IPS DF 4.7 (cell line): ENCODE measurements around the gene SIDT2.
"Not testable (repeated sequence)": the region's sequence is repeated elsewhere in the genome, so short reads cannot be mapped to it uniquely, and the experiment has no call there.

Experiments
- DNase-seq: peaks from one replicate; pipeline ENCODE4 v3.0.0-alpha.2; 2013; ENCODE audit warnings: low spot score; ENCODE audit errors: extremely low read depth

The SIDT2 gene

DNA sequence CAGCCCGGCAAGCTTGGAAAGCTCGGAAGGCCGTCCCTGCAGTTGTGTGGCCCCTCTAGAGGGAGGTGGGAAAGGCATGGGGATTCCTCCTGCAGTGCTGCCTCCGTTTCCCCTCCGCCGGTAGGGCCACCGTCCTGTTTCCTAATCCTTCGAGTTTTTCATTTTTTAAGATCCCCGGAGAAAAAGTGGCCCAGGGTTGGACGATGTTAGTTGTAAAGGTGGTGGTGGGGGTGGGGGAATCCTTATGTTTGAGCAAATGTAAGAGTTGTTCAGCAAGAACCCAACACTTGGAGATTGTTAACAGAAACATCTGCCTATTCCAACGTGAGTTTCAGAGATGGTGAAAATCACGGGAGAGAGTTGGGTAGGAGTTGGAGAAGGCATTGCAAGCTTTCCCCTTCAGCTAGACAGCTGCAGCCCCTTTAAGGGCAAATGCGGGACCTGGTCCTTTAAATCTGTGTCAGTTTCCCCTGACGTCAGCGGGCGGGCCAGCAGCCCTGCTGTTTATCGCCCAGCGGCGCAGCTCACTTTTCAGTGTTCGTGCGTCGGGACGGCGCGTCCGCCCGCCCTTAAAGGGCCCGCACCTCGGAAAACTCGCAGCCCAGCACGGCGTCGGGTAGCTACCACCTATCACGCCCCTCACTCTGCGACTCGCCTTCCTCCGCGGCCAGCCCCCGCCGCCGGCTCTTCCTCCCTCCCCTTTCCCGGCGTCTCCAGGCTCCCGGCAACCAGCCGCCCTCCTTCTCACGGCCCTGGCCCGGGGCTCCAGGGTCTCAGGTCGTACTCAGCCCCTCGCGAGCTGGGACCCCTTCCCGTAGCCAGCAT, at the start of gene SIDT2:
Gene SIDT2 (plus strand): TSS at position 534 of the 825 bp plus-strand sequence. CDS start 521 bp downstream, outside the sequence.
- DNase-seq, result peak; percentile 92

DNA sequence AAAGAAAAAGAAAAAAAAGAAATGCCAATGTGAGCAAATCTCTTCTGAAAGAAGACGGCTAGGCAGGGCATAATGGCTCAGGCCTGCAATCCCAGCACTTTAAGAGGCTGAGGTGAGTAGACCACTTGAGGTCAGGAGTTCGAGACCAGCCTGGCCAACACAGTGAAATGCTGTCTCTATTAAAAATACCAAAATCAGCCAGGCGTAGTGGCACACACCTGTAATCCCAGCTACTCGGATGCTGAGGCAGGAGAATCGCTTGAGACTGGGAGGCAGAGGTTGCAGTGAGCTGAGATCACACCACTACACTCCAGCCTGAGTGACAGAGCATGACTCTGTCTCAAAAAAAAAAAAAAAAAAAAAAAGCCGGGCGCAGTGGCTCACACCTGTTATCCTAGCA, 48.1 kb upstream of the SIDT2 start:
- not testable (repeated sequence) for DNase-seq

DNA sequence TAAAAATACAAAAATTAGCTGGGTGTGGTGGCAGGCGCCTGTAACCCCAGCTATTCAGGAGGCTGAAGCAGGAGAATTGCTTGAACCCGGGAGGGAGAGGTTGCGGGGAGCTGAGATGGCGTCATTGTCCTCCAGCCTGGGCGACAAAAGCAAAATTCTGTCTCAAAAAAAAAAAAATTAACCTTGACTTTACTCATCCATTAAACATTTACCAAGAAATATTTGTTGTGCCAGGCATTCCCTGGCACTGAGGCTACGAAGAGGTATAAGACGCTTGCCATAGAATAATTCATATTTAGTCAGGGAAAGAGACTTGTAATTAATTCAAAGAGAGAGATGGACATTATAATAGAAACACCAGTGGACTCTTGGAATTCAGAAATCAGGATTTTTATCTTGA, 47.7 kb upstream of the SIDT2 start:
- DNase-seq, result no peak

DNA sequence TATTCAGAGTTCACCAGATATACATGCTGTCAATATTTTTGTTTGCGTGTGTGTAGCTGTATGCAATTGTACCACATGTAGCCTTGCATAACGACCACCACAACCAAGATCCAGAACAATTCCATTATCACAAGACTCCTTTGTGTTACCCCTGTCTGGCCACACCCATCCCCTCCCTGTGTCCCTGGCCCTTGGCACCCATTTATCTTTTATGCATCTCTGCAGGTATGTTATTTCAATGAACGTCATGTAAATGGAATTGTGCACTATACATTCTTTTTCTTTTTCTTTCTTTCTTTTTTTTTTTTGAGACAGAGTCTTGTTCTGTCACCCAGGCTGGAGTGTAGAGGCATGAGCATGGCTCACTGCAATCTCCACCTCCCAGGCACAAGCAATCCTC, 44.1 kb upstream of the SIDT2 start:
- DNase-seq, result no peak

DNA sequence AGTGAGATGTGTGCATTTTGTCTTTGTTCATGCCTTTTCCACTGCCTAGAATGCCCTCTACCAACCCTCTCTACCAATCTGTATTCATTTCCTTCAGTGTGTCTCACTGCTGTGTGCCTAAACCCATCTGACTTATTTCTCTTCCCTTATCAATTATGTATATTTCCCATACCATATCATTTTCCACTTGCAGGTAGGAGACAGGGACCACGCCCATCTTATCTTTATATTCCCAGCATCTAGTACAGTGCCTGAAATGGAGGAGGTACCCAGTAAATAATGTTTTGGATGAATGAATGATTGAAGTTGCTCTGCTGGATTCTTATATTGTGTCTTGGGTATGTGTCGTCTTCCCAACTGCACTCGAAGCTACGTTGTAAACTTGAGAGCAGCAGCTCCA, 43.6 kb upstream of the SIDT2 start:
- not testable (repeated sequence) for DNase-seq

DNA sequence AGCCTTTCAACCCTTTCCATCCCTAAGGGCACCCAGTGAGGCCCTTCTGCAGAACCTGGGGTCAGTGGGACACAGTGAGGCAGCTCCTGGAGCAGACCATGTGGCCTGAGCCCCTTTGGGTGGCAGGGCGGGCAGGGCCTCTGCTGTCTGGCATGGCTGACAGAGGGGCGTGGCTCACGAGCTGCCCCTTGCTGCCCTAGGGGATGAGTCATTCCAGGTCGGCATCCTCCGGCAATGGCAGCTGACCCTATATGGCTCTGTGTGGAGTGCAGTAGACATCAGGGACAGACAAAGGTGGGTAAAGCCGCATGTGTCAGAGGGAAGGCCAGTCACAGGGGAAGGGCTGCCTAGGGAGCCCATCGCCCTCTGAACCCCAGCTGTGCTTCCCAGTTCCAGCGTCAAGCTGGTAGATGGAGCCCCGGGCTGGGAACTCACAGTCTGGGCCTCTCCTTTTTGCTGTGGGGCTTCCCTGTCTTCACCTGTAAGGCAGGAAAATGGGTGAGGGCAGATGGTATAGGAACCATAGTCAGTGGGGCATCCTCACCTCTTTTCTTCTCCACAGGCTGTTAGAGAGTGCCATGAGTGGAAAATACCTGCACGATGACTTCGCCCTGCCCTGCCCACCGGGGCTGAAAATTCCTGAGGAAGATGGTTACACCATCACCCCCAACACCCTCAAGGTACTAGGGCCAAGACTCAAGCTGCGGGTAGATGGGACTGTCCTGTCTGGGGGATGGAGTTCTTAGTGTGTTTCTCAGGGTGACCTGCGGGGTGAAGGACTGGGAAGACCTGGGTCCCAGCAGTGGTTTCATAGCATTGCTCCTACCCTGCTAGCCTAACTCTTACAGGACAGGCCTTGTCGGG, 41.1 kb upstream of the SIDT2 start:
- DNase-seq, result not testable (repeated sequence)

DNA sequence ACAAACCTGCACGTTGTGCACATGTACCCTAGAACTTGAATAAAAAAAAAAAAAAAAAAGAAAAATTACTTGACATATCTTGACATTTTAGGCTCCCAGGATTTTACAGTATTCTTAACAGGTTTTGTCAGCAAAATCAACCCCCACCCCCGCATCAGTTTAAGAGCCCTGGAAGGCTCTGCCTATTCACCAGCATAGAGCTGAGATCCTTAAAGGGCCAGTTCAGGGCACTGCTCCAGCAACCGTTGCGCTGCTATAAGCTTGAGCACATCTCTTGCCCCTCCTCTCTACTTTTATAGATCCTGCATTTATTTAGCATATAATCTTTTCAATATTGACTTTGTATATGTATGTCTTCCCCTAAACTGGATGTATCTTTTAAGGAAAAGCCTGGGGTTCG, 35.2 kb upstream of the SIDT2 start:
- no peak for DNase-seq

DNA sequence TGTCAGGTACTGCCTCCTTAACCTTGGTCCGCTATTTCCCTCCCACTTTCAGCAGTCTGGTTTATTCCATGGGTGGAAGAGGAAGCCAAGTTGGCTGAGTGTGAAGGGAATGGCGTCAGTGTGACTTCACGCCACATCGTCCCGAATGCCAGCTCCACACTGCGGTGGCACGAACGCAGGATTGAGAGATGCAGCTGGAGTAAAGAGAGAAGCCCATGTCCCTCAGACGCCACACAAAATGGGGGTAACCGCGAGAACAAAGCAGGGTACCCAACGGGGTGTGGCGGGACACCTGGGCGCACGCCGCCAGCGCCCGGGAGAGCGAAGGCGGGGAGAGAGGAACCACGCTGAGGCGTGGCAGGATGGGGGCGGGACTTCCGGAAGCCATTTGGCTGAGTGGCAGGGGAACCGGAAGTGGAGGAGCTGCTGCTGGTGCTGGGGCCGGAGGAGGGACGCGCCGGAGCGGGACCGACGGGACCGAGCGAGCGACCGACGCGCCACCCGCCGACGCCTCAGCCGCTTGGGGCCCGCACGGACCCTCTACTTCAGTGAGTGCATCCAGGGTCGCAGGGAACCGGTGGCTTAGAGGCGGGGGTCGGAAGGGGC, 34.6 kb upstream of the SIDT2 start, which contains the start of gene PAFAH1B2:
Gene PAFAH1B2 (plus strand): TSS at position 417 of the 606 bp plus-strand sequence. CDS start 8,161 bp downstream, outside the sequence.
- peak; percentile 66 for DNase-seq

DNA sequence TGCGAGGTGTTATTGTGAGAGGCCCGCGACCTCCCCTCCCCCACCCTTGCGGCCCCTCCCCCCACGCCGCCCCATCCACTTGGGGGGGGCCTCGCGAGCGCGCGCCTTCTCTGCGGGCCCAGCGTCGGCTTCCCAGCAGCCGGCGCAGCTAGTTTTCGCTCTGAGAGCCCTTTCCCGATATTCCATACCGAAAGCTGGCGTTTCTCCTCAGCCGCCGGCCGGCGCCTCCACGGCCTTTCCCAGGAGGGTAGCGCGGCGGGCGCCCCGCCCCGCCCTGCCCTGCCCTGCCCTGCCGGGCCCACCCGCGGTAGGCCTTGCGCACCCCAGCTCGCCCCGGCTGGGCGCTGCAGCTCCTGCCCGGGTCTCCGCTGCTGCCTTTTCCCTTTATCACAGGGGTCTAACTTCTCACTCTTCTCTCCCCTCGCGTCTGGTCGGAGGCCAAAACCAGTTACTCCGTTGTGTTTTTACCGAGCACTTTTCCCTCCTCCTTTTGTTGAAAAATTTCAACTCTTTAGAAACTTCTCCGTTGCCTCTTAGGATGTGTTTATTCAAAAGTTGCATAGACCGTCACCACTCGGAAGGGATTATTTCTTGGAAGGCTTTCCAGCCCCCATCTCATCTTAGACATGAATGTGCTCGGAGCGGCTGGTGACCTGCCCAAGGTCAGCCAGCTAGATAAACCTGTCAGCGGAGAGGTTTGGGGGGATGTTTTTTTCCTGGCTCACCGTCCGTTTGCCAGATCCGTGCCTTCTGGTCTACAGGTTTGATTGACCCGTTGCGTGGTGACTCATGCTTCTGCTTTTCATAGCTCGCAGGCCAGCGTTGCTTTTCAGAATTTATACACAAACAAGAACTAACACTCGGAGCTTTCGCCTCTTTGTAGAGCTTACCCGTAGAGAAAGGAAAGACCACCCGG, 33.8 kb upstream of the SIDT2 start:
- no peak for DNase-seq

DNA sequence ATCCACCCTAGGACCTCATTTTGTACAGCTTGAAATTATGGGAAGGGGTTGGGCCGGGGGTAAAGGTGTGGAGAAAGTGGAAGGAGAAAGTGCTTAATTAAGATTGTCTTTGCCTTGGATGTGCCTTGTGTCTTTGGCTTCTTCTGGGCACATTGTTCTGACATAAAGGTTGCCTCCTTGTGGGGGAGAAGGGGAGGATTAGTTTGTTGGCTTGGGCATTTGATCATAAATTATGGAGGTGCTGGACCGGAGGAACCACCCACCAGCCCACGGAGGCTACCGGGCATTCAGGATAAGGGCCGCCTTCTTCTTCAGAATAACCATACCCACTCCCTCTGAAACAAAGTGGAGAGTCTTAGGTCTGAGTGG, 33.2 kb upstream of the SIDT2 start:
- DNase-seq, result no peak

DNA sequence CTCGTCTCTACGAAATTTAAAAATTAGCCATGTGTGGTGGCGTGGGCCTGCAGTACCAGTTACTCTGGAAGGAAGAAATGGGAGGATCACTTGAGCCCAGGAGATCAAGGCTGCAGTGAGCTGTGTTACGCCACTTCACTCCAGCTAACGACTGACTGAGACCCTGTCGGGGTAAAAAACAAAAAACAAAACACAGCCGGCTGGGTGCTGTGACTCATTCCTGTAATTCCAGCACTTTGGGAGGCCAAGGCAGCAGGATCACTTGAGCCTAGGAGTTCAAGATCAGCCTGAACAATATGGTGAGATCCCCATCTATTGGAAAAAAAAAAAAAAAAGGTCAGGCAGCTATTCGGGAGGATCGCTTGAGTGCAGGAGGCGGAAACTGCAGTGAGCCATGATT, 32.0 kb upstream of the SIDT2 start:
- no peak for DNase-seq

DNA sequence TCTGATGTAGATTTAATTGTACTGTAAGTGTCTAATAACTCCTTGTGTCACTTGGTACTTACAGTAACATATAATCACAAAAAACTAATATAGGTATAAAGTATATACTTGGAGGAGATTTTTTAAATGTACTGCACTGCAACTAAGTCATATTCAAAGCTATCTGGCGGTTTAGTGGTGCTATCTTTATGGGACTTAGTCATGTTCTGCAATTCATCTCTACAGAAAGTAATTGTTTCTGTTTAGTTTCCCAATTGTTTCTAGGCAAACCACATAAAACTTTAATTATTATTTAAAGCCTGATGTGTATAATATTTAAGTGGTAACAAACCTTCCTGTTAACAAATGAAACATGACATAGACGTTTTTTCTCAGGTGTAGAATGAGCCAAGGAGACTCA, 26.5 kb upstream of the SIDT2 start:
- no peak for DNase-seq

DNA sequence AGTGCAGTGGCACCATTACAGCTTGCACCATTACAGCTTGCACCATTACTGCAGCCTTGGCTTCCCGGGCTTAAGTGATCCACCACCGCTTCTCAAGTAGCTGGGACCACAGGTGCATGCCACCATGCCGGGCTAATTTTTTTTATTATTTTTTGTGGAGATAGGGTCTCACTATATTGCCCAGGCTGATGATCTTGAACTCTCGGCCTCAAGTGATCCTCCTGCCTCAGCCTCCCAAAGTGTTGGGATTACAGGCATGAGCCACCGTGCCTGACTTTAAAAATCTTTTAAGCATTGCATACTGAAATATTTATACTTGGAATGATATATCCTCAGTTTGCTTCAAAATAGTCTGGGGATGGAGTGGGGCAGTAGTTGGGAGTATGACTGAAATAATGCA, 24.1 kb upstream of the SIDT2 start:
- DNase-seq, result no peak

DNA sequence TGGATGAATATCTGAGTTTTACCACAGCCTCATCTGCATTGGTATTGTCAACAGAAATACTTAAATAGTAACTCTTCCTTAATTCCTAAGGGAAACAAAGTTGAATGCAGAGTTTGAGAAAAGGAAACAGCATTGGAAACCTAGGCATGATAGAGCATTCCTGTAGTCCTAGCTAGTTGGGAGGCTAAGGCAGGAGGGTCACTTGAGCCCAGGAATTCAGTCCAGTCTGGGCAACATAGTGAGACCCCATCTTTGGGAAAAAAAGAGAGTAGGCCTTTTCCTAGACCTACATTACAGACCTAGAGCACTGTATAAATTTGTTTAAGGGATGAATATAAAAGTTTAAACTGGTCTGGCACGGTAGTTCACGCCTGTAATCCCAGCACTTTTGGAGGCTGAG, 21.0 kb upstream of the SIDT2 start:
- no peak for DNase-seq

DNA sequence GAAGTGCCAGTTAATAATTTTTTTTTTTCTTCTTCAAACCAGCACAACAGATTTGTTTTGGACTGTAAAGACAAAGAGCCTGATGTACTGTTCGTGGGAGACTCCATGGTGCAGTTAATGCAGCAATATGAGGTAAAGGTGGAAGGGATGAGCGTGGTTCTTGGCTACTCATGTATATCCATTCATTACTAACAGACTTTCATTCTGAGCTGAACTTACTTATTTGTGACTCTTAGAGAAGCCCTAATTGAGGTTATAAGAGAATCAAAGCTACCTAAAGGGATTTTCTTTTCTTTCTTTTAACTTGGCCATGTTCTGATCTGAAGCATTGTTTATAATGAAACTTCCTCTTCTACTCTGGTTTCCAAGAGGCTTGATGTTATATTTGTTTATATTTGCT, 18.7 kb upstream of the SIDT2 start:
- DNase-seq, result no peak

DNA sequence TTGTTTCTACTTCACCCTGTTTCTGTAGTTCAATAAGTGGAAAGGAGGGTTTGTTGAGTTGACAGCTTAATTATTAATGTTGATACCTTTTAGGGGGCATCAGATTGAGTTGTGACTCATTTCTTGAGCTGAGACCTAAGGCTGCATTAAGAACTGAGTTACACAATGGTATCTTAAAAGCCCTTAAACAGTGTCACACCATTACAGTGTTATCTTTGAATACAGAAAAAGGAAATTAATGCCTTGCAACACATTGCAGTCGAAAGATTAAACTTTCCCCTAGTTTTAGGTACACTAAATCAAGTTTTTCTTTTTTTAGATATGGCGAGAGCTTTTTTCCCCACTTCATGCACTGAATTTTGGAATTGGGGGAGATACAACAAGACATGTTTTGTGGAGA, 17.7 kb upstream of the SIDT2 start:
- no peak for DNase-seq

DNA sequence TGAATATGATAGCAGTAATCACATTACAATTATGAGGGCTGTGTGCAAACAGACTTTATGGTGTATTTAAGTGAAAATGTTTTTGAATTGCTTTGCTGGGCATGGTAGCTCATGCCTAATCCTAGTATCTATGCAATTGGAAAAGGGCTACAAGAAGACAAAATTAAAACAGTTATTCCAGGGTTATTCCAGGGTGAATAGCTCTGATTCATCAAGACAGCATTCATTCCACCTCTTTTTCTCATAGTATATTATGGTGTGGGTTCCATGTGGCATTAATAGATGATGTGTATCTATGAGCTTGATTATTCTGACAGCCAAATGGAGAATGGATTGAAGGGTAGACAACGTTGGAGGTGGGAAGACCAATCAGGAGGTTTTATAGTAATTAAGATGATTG, 12.1 kb upstream of the SIDT2 start:
- DNase-seq, result no peak

DNA sequence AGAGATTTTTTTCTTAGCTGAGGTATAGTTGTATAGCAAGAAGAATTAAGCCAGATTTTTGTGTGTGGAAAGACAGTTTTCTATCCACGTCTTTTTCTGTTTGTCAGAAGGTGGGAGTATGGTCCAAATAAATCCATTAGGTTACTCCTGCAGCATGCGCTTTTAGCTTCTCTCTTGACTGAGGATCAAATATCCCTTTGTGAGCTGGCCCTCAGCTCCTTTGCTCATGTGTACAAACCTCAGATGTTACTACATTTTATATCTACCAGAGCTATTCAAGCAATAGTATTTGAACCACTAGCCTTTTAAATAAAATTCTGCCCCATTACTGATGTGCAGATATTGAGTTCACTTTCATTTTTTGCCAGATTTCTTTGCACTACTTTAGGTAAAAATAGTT, 8.8 kb upstream of the SIDT2 start:
- no peak for DNase-seq

DNA sequence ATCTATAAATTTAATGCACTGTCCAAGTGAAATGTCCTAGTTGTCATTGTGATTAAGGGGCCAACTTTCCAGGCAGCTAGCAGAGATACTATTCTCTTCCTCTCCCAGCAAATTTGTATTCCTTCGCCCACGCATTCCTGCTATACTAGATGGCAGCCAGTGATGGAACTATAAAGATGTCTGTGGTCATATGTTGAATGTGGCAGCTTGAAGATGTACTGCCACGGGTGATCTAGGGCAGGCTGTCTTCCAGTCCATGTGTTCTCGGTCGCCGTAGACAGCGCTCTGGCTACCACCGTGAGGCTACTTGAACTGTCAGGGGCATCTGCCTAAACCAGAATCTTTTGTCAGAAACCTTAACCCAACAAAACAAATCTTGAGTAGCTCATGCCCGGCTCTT, 8.3 kb upstream of the SIDT2 start:
- DNase-seq, result no peak

DNA sequence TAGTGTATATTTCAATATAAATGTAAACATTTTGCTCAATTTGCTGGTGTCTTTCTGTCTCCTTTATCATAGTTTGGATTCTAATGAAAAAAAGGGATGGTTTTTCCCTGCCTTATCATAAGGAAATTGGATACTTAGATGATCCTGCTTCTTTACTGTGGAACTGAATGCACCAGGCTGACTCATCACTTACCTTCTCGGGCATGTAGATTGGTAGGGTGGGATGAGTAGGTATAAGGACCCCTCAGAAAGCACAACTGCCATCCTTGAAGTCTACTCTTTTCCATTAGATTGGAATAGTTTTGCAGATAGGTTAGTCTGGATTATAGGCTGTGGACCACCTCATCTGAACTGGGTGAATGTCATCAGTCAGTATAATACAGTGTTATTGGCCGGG, 7.5 kb upstream of the SIDT2 start:
- no peak for DNase-seq
